DOHH2 (cell line): ENCODE data around the gene MB.

Source experiments
- EZH2phosphoT487 ChIP-seq: fragments of 200-600 bp; sonication (generic); IDR thresholded peaks from 2 replicates; pipeline ENCODE4 v1.6.1; 2017; ENCODE audit warnings: borderline replicate concordance, mild to moderate bottlenecking, antibody characterized with exemption, low read length, moderate library complexity, mixed read lengths
- TF ChIP-seq, protein P1 (sequence below): fragments of 200-600 bp; sonication (generic); IDR thresholded peaks from one replicate; pipeline ENCODE4 v1.5.1; 2014; ENCODE audit warnings: antibody characterized with exemption, mild to moderate bottlenecking, low read depth, low read length; ENCODE audit not compliant: poor library complexity, severe bottlenecking

DNA sequence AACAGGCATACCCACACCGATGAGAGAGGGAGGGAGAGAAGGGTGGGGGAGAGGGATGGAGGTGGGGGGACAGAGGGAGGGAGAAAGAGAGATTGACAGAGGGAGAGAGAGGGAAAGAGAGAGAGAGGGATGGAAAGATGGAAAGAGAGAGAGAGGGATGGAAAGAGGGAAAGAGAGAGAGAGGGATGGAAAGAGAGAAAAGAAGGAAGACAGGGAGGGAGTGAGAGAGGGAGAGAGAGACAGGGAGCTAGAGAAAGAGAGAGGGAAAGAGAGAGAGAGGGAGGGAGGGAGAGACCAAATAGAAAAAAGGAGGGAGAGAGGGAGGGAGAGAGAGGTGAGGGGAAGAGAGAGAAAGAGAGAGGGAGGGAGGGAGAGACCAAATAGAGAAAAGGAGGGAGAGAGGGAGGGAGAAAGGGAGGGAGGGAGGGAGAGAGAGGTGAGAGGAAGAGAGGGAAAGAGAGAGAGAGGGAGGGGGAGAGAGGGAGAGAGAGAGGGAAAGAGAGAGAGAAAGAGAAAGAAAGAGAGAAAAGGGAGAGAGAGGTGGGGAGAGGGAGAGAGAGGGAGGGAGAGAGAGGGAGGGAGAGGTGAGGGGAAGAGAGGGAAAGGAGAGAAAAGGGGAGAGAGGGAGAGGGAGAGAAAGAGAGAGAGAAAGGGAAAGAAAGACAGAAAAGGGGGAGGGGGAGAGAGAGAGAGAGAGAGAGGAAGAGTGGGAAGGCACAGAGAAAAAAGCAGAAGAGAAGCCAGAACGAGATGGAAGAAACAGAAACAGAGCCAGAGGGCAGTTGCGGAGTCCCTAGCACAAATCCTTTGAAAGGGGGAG is 23.8 kb downstream of the MB start:
- TF ChIP-seq, protein P1, sequence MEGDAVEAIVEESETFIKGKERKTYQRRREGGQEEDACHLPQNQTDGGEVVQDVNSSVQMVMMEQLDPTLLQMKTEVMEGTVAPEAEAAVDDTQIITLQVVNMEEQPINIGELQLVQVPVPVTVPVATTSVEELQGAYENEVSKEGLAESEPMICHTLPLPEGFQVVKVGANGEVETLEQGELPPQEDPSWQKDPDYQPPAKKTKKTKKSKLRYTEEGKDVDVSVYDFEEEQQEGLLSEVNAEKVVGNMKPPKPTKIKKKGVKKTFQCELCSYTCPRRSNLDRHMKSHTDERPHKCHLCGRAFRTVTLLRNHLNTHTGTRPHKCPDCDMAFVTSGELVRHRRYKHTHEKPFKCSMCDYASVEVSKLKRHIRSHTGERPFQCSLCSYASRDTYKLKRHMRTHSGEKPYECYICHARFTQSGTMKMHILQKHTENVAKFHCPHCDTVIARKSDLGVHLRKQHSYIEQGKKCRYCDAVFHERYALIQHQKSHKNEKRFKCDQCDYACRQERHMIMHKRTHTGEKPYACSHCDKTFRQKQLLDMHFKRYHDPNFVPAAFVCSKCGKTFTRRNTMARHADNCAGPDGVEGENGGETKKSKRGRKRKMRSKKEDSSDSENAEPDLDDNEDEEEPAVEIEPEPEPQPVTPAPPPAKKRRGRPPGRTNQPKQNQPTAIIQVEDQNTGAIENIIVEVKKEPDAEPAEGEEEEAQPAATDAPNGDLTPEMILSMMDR: no peak
- TF ChIP-seq EZH2phosphoT487: no peak
